Osteoblast (primary cell): ENCODE results near the gene TNFRSF25. TPM values are rescaled to one million over a fixed set of nuclear protein-coding genes. Genes with fewer than 3 reads are reported as not detected.

ENCODE experiments used
- DNase-seq: peaks from one replicate; pipeline ENCODE4 v3.0.0; 2011; ENCODE audit warnings: low spot score, mixed read lengths; ENCODE audit not compliant: insufficient read length; ENCODE audit errors: missing footprints
- H2AFZ ChIP-seq: 2 replicates; pipeline ENCODE4 v1.6.0; 2011; ENCODE audit warnings: mild to moderate bottlenecking, low read length
- H3K27ac ChIP-seq: 2 replicates; pipeline ENCODE4 v1.5.1; 2011; ENCODE audit warnings: mild to moderate bottlenecking, low read depth, low read length, moderate library complexity
- H3K27me3 ChIP-seq: 2 replicates; pipeline ENCODE4 v1.6.0; 2012; ENCODE audit warnings: mild to moderate bottlenecking, control low read depth, inconsistent platforms, low read length, moderate library complexity; ENCODE audit not compliant: insufficient read depth
- H3K36me3 ChIP-seq: 2 replicates; pipeline ENCODE4 v1.5.1; 2011; ENCODE audit warnings: mild to moderate bottlenecking, low read length, control low read depth, moderate library complexity; ENCODE audit not compliant: insufficient read depth
- H3K4me1 ChIP-seq: 2 replicates; pipeline ENCODE4 v1.5.1; 2011; ENCODE audit warnings: mild to moderate bottlenecking, low read length, control low read depth, moderate library complexity; ENCODE audit not compliant: insufficient read depth
- H3K4me2 ChIP-seq: 2 replicates; pipeline ENCODE4 v1.6.0; 2011; ENCODE audit warnings: mild to moderate bottlenecking, low read length; ENCODE audit not compliant: insufficient read depth
- H3K4me3 ChIP-seq: fragments of 200-600 bp; sonication (generic); 3 replicates; pipeline ENCODE4 v1.5.1; 2012; ENCODE audit warnings: mild to moderate bottlenecking, low read length, inconsistent platforms; ENCODE audit not compliant: insufficient read depth
- H3K79me2 ChIP-seq: 2 replicates; pipeline ENCODE4 v1.6.0; 2012; ENCODE audit warnings: mild to moderate bottlenecking, low read length, control low read depth, inconsistent platforms; ENCODE audit not compliant: insufficient read depth
- H3K9me3 ChIP-seq: 2 replicates; pipeline ENCODE4 v1.5.1; 2011; ENCODE audit warnings: low read depth, low read length, control low read depth
- H4K20me1 ChIP-seq: 2 replicates; pipeline ENCODE4 v1.6.0; 2012; ENCODE audit warnings: mild to moderate bottlenecking, low read length, control low read depth; ENCODE audit not compliant: insufficient read depth
- CTCF ChIP-seq: IDR thresholded peaks from 2 replicates; pipeline ENCODE4 v1.5.1; 2011; ENCODE audit warnings: mild to moderate bottlenecking, low read depth, low read length, moderate library complexity; ENCODE audit errors: extremely low read depth
- total RNA-seq: library from RNA; depleted of rRNA; stranded (reverse); fragments of >200 nt; gene quantifications from 2 replicates; pipeline ENCODE4 v1.2.3, GENCODE V29; 2012

The TNFRSF25 gene
- 3.3 and 5.0 TPM in 2 replicates for total RNA-seq

GRCh38 chr1:6466023-6466422 is at the start of gene TNFRSF25:
Gene TNFRSF25 (minus strand): TSS chr1:6466173. CDS start chr1:6466107, 66 bp downstream.
- H4K20me1 ChIP-seq = peaks cover 2% of the 10 kb centered on the region
- H3K79me2 ChIP-seq = no peaks in the 10 kb centered on the region
- no peak within 1 kb of the TSS for H3K27ac ChIP-seq
- no peaks in the 10 kb centered on the region for H3K9me3 ChIP-seq
- no peaks in the 10 kb centered on the region for H3K4me1 ChIP-seq
- DNase-seq = no peak
- H3K4me2 ChIP-seq = no peak within 1 kb of the TSS
- no peaks in the 10 kb centered on the region for H3K27me3 ChIP-seq
- no peak within 1 kb of the TSS for H3K4me3 ChIP-seq
- no peak for TF ChIP-seq CTCF
- H2AFZ ChIP-seq = no peak within 1 kb of the TSS
- peaks cover 31% of the 10 kb centered on the region for H3K36me3 ChIP-seq

- Histone ChIP-seq H3K27me3 (no peaks in the 10 kb centered on the region), H4K20me1 (no peaks in the 10 kb centered on the region), H3K4me3 (no peak overlapping the region), H3K4me2 (no peak overlapping the region), H3K36me3 (no peaks in the 10 kb centered on the region), H3K79me2 (no peaks in the 10 kb centered on the region), H2AFZ (no peak overlapping the region), H3K4me1 (peaks cover 18% of the 10 kb centered on the region), H3K9me3 (no peaks in the 10 kb centered on the region), H3K27ac (no peak overlapping the region)
- DNase-seq = peak; percentile 74
- no peak for TF ChIP-seq CTCF
Measured at GRCh38 chr1:6515771-6516170, 49.8 kb upstream of the TNFRSF25 start.

DNA sequence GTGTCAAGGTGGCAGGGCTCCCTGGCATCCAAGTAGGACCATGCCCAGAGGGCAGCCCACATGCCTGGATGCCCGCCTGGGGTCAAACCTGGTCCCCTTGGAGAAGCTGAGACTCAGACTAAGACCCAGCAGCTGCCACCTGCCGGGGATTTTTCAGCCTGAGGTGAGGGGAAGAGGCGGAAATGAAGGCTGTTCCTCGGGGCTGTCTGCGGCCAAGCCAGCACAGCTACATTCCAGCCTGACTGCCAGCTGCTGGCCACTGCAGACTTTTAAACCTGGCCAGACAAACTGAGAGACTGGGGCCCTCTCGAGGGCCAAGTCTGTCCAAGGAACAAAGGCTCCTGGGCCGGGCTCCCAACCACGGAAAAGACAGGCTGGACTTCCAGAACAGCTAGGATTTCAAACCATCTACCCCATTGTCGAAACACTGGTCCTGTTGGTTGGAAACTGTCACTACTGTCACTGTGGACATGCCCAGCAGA is 47.4 kb upstream of the TNFRSF25 start:
- no peak overlapping the region for H3K4me2 ChIP-seq
- H3K9me3 ChIP-seq = no peaks in the 10 kb centered on the region
- TF ChIP-seq CTCF = no peak
- H3K36me3 ChIP-seq = no peaks in the 10 kb centered on the region
- no peaks in the 10 kb centered on the region for H3K27me3 ChIP-seq
- H2AFZ ChIP-seq = no peak overlapping the region
- H4K20me1 ChIP-seq = no peaks in the 10 kb centered on the region
- no peaks in the 10 kb centered on the region for H3K4me1 ChIP-seq
- DNase-seq = peak; percentile 77
- no peak overlapping the region for H3K4me3 ChIP-seq
- H3K27ac ChIP-seq = no peak overlapping the region
- no peaks in the 10 kb centered on the region for H3K79me2 ChIP-seq

DNA sequence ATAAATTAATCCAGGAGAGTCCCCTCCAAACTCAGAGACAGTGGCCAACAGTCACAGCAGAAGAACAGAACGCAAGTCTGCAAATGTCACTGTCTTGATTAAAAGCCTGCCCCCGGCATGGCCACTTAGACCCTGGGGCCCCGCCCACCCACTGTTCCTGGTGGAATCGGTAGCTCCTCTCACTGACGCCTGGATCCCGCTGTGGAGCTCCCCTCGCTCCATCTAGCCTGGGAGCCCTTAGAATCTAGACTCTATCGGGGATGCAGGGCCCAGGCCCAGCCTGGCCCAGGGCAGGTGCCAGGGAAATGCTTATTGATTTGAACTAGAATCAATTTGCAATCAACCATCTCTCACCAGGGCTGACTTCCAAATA is 46.9 kb upstream of the TNFRSF25 start:
- H3K36me3 ChIP-seq = no peaks in the 10 kb centered on the region
- H3K4me2 ChIP-seq = no peak overlapping the region
- no peak overlapping the region for H2AFZ ChIP-seq
- peak; percentile 48 for DNase-seq
- no peak overlapping the region for H3K27ac ChIP-seq
- TF ChIP-seq CTCF = no peak
- no peak overlapping the region for H3K4me3 ChIP-seq
- H3K9me3 ChIP-seq = no peaks in the 10 kb centered on the region
- no peaks in the 10 kb centered on the region for H4K20me1 ChIP-seq
- no peaks in the 10 kb centered on the region for H3K79me2 ChIP-seq
- no peaks in the 10 kb centered on the region for H3K27me3 ChIP-seq
- no peaks in the 10 kb centered on the region for H3K4me1 ChIP-seq
